HEK293 (cell line): ENCODE data around the gene IGFL2.
"Not testable (repeated sequence)": the region's sequence is repeated elsewhere in the genome, so short reads cannot be mapped to it uniquely, and the experiment has no call there.

Experiments
- CTCF ChIA-PET: fragments of 350-600 bp; formaldehyde crosslinking; extraction: SDS; loops from one replicate; lab custom pipeline; 2021; ENCODE audit warnings: antibody characterized with exemption; lab: Yijun Ruan, JAX
- POLR2A ChIA-PET: fragments of 300-600 bp; formaldehyde crosslinking; extraction: SDS; loops from one replicate; lab custom pipeline; 2020; ENCODE audit warnings: antibody characterized with exemption, inconsistent platforms; lab: Yijun Ruan, JAX
- H3K27ac ChIP-seq: fragments of 200-500 bp; sonication (Bioruptor generic); 2 replicates; pipeline ENCODE4 v1.5.1; 2014; ENCODE audit warnings: low read depth, low read length, control low read depth, inconsistent platforms; ENCODE audit errors: extremely low read depth
- H3K36me3 ChIP-seq, 2 experiments: fragments of 200-500 bp in 1 of 2; sonication (Bioruptor generic) in 1 of 2; 1 replicate in 1 of 2; 2 replicates in 1 of 2; pipeline ENCODE4 v1.5.1; 2014 to 2017; ENCODE audit warnings: inconsistent platforms in 2 of 2, low read length in 2 of 2; ENCODE audit not compliant: control insufficient read depth in 2 of 2, insufficient read depth in 1 of 2
- H3K4me1 ChIP-seq: fragments of 200-500 bp; sonication (Bioruptor generic); 2 replicates; pipeline ENCODE4 v1.5.1; 2014; ENCODE audit warnings: mild to moderate bottlenecking, low read length, inconsistent platforms; ENCODE audit not compliant: control insufficient read depth, insufficient read depth
- H3K4me3 ChIP-seq: 2 replicates; pipeline ENCODE4 v1.5.1; 2011; ENCODE audit warnings: low read depth, mild to moderate bottlenecking, control low read depth, low read length, moderate library complexity
- H3K9me3 ChIP-seq: fragments of 200-500 bp; sonication (Bioruptor generic); 2 replicates; pipeline ENCODE4 v1.5.1; 2014; ENCODE audit warnings: low read depth, low read length, inconsistent platforms; ENCODE audit not compliant: control insufficient read depth, insufficient read depth
- FEZF1 ChIP-seq: fragments of 450-650 bp; formaldehyde crosslinking; IDR thresholded peaks from 2 replicates; pipeline ENCODE4 v1.5.1; 2016; ENCODE audit warnings: missing biosample characterization, missing genetic modification characterization
- HOXC10 ChIP-seq: sonication (generic); formaldehyde crosslinking; IDR thresholded peaks from 2 replicates; pipeline ENCODE4 v1.8.1; 2023; ENCODE audit warnings: mild to moderate bottlenecking, missing genetic modification reagents
- HOXD13 ChIP-seq: sonication (generic); formaldehyde crosslinking; IDR thresholded peaks from 2 replicates; pipeline ENCODE4 v1.8.0; 2022; ENCODE audit warnings: missing genetic modification reagents, borderline replicate concordance
- KLF16 ChIP-seq: fragments of 450-650 bp; formaldehyde crosslinking; IDR thresholded peaks from 2 replicates; pipeline ENCODE4 v1.5.1; 2017; ENCODE audit warnings: missing biosample characterization, missing genetic modification characterization
- SALL2 ChIP-seq: fragments of 450-650 bp; formaldehyde crosslinking; IDR thresholded peaks from 2 replicates; pipeline ENCODE4 v1.5.0; 2017; ENCODE audit warnings: missing biosample characterization, mild to moderate bottlenecking, missing genetic modification characterization, borderline replicate concordance
- SETDB1 ChIP-seq: IDR thresholded peaks from one replicate; pipeline ENCODE4 v1.6.1; 2017; ENCODE audit warnings: mild to moderate bottlenecking, low read length, moderate library complexity, mixed read lengths; ENCODE audit not compliant: insufficient read length
- TSHZ1 ChIP-seq: fragments of 450-650 bp; formaldehyde crosslinking; IDR thresholded peaks from 2 replicates; pipeline ENCODE4 v1.5.1; 2016; ENCODE audit warnings: missing biosample characterization, missing genetic modification characterization, borderline replicate concordance
- ZBTB17 ChIP-seq: fragments of 450-650 bp; formaldehyde crosslinking; IDR thresholded peaks from 2 replicates; pipeline ENCODE4 v1.5.1; 2016; ENCODE audit warnings: missing biosample characterization, missing genetic modification characterization
- ZBTB21 ChIP-seq: fragments of 450-650 bp; formaldehyde crosslinking; IDR thresholded peaks from 2 replicates; pipeline ENCODE4 v1.5.1; 2017; ENCODE audit warnings: missing biosample characterization, missing genetic modification characterization
- ZNF10 ChIP-seq: fragments of 450-650 bp; formaldehyde crosslinking; IDR thresholded peaks from 2 replicates; pipeline ENCODE4 v1.5.1; 2017; ENCODE audit warnings: missing biosample characterization, missing genetic modification characterization
- ZNF169 ChIP-seq: fragments of 450-650 bp; formaldehyde crosslinking; IDR thresholded peaks from 2 replicates; pipeline ENCODE4 v1.5.1; 2016; ENCODE audit warnings: missing biosample characterization, missing genetic modification characterization
- ZNF202 ChIP-seq: fragments of 450-650 bp; formaldehyde crosslinking; IDR thresholded peaks from 2 replicates; pipeline ENCODE4 v1.5.1; 2016; ENCODE audit warnings: missing biosample characterization, missing genetic modification characterization, borderline replicate concordance
- ZNF239 ChIP-seq: fragments of 450-650 bp; formaldehyde crosslinking; IDR thresholded peaks from 2 replicates; pipeline ENCODE4 v1.5.1; 2016; ENCODE audit warnings: missing biosample characterization, missing genetic modification characterization
- ZNF274 ChIP-seq, 2 experiments: fragments of 200-500 bp in 1 of 2; fragments of 450-650 bp in 1 of 2; sonication (Bioruptor generic) in 1 of 2; formaldehyde crosslinking in 1 of 2; IDR thresholded peaks; 2 replicates each; pipeline versions ENCODE4 v1.5.1 to v1.6.1; 2014 to 2016; ENCODE audit warnings: borderline replicate concordance in 1 of 2, inconsistent platforms in 1 of 2, low read length in 1 of 2, missing biosample characterization in 1 of 2, missing genetic modification characterization in 1 of 2
- ZNF324 ChIP-seq: fragments of 450-650 bp; formaldehyde crosslinking; IDR thresholded peaks from 2 replicates; pipeline ENCODE4 v1.5.1; 2016; ENCODE audit warnings: missing biosample characterization, missing genetic modification characterization
- ZNF341 ChIP-seq: fragments of 450-650 bp; formaldehyde crosslinking; IDR thresholded peaks from 2 replicates; pipeline ENCODE4; 2016; ENCODE audit warnings: low read depth, missing biosample characterization, missing genetic modification characterization
- ZNF362 ChIP-seq: fragments of 450-650 bp; formaldehyde crosslinking; IDR thresholded peaks from 2 replicates; pipeline ENCODE4 v1.5.1; 2016; ENCODE audit warnings: missing biosample characterization, missing genetic modification characterization
- ZNF513 ChIP-seq: fragments of 450-650 bp; IDR thresholded peaks from 2 replicates; pipeline ENCODE4 v1.5.1; 2018; ENCODE audit warnings: missing biosample characterization, missing genetic modification characterization
- ZNF514 ChIP-seq: fragments of 450-650 bp; formaldehyde crosslinking; IDR thresholded peaks from 2 replicates; pipeline ENCODE4 v1.5.1; 2016; ENCODE audit warnings: missing biosample characterization, missing genetic modification characterization
- ZNF600 ChIP-seq: fragments of 450-650 bp; formaldehyde crosslinking; IDR thresholded peaks from 2 replicates; pipeline ENCODE4 v1.5.1; 2016; ENCODE audit warnings: missing biosample characterization, missing genetic modification characterization
- ZNF677 ChIP-seq: fragments of 450-650 bp; IDR thresholded peaks from 2 replicates; pipeline ENCODE4 v1.5.0; 2018; ENCODE audit warnings: missing biosample characterization, mild to moderate bottlenecking, missing genetic modification characterization, moderate library complexity
- ZNF785 ChIP-seq: fragments of 450-650 bp; formaldehyde crosslinking; IDR thresholded peaks from 2 replicates; pipeline ENCODE4 v1.5.1; 2016; ENCODE audit warnings: missing biosample characterization, missing genetic modification characterization
- TF ChIP-seq, protein P1 (sequence below): fragments of 450-650 bp; formaldehyde crosslinking; IDR thresholded peaks from 2 replicates; pipeline ENCODE4 v1.5.1; 2016; ENCODE audit warnings: missing biosample characterization, missing genetic modification characterization

Gene IGFL2

DNA sequence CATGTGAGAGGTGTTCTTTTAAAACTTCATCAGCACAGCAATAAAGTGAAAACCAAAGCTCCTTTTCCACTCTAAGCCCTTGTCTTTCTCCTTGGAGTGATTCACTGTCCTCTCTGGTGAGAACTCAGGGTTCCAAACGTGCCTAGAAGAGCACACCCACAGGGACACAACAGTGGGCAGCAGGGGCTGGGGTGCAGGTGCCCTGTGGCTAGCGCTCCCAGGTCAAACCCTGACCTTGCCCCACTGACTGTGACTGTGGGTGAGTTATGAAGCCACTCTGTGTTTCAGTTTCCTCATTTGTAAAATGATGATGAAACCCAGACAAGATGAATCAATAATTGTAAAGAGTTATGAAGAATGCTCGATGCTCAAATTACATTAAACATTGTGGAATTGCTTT lies 43.9 kb downstream of the IGFL2 start:
- CTCF ChIA-PET: interaction anchor here (0.6 to 10.6 kb wide), 13 partner anchors 13 to 637 kb away, joined by 3 to 256 read pairs (median 5); no protein-coding TSS in a partner anchor
- H3K36me3 ChIP-seq: no peaks in the 10 kb centered on the region
- POLR2A ChIA-PET: interaction anchor here (0.7 kb wide), 1 partner anchor 180 kb away, joined by 4 read pairs; no protein-coding TSS in a partner anchor
- H3K9me3 ChIP-seq: no peaks in the 10 kb centered on the region
- no peak overlapping the region for H3K4me3 ChIP-seq
- H3K4me1 ChIP-seq: peaks cover 10% of the 10 kb centered on the region
- no peak overlapping the region for H3K27ac ChIP-seq
- no peak for TF ChIP-seq ZNF513
- TF ChIP-seq ZBTB17 (tag by site-specific recombination): peak; percentile 52; the same call in 1 of the 2 replicates
- no peak for TF ChIP-seq ZBTB21 (tag by site-specific recombination)
- TF ChIP-seq, all 188 proteins: peak for 1

- not testable (repeated sequence) for H3K36me3 ChIP-seq, H3K4me3 ChIP-seq, H3K9me3 ChIP-seq, H3K4me1 ChIP-seq, H3K27ac ChIP-seq
- ChIA-PET CTCF (interaction anchor here (0.8 to 10.6 kb wide), 6 partner anchors 23 to 113 kb away, joined by 3 to 256 read pairs (median 6); no protein-coding TSS in a partner anchor), POLR2A (interaction anchor here (0.7 kb wide), 1 partner anchor 179 kb away, joined by 4 read pairs; no protein-coding TSS in a partner anchor)
Observed at GRCh38 chr19:46192626-46192991, 44.6 kb downstream of the IGFL2 start.

- Histone ChIP-seq H3K27ac (no peak overlapping the region; the same call in 1 of the 2 replicates), H3K36me3 (no peaks in the 10 kb centered on the region), H3K4me1 (peaks cover 10% of the 10 kb centered on the region), H3K9me3 (no peaks in the 10 kb centered on the region), H3K4me3 (no peak overlapping the region)
- ChIA-PET POLR2A (no interaction called here), CTCF (interaction anchor here (0.5 to 10.6 kb wide), 7 partner anchors 54 to 380 kb away, joined by 3 to 256 read pairs (median 6); no protein-coding TSS in a partner anchor)
- no peak for TF ChIP-seq ZNF677
- no peak for TF ChIP-seq ZNF274 (IDR thresholded peaks at IDR 0.05; ENCODE audit: low read length)
- TF ChIP-seq ZNF274 (tag by site-specific recombination; IDR thresholded peaks at IDR 0.05; ENCODE audit: borderline replicate concordance): no peak
- TF ChIP-seq FEZF1 (tag by site-specific recombination): peak; percentile 47
- no peak for TF ChIP-seq HOXD13 (CRISPR knock-in tag)
- peak; percentile 85 for TF ChIP-seq ZNF362 (tag by site-specific recombination)
- no peak for TF ChIP-seq KLF16 (tag by site-specific recombination)
- TF ChIP-seq ZNF341 (tag by site-specific recombination): no peak
- TF ChIP-seq ZNF785 (tag by site-specific recombination): no peak
- TF ChIP-seq, protein P1, sequence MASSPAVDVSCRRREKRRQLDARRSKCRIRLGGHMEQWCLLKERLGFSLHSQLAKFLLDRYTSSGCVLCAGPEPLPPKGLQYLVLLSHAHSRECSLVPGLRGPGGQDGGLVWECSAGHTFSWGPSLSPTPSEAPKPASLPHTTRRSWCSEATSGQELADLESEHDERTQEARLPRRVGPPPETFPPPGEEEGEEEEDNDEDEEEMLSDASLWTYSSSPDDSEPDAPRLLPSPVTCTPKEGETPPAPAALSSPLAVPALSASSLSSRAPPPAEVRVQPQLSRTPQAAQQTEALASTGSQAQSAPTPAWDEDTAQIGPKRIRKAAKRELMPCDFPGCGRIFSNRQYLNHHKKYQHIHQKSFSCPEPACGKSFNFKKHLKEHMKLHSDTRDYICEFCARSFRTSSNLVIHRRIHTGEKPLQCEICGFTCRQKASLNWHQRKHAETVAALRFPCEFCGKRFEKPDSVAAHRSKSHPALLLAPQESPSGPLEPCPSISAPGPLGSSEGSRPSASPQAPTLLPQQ (tag by site-specific recombination): peak; percentile 52; the same call in 1 of the 2 replicates
- no peak for TF ChIP-seq SETDB1
- TF ChIP-seq ZNF600 (tag by site-specific recombination): peak; percentile 82
- no peak for TF ChIP-seq ZNF202 (tag by site-specific recombination)
- TF ChIP-seq SALL2 (tag by site-specific recombination): no peak
- TF ChIP-seq ZNF324 (tag by site-specific recombination): no peak
- TF ChIP-seq ZNF169: 0 out of 2 replicates have a peak, but pooled peaks have one; percentile 15
- TF ChIP-seq TSHZ1 (tag by site-specific recombination): no peak
- no peak for TF ChIP-seq HOXC10 (CRISPR knock-in tag)
- TF ChIP-seq ZNF514 (tag by site-specific recombination): no peak
- no peak for TF ChIP-seq ZNF239
- no peak for TF ChIP-seq ZNF10
Observed at GRCh38 chr19:46192992-46193650, 45.1 kb downstream of the IGFL2 start.
